ENCODE measurements around the gene CMKLR1. TPM values are rescaled to one million over a fixed set of nuclear protein-coding genes. Genes with fewer than 3 reads are reported as not detected.

CMKLR1 gene
- total and polyA plus RNA-seq, 4 donors: 0.67 to 13.7 (median 5.8) TPM

GRCh38 chr12:108373111-108373510, 34.0 kb upstream of the CMKLR1 start:
- TF ChIP-seq ATF3 (IDR thresholded peaks at IDR 0.05) (no peak), EGR1 (IDR thresholded peaks at IDR 0.05; ENCODE audit: low read depth in 2 of 2) (no peak), TAF1 (conservative IDR thresholded peaks at IDR 0.05) (no peak), YY1 (IDR thresholded peaks at IDR 0.05) (no peak), RAD21 (IDR thresholded peaks at IDR 0.05) (no peak), HNF4A (conservative IDR thresholded peaks at IDR 0.05) (no peak), CTCF (IDR thresholded peaks at IDR 0.05; ENCODE audit: low read depth, low read length, missing input control) (no peak), ZBTB33 (IDR thresholded peaks at IDR 0.05) (no peak), FOXA2 (IDR thresholded peaks at IDR 0.05) (no peak), FOXA1 (IDR thresholded peaks at IDR 0.05) (no peak), HNF4G (IDR thresholded peaks at IDR 0.05) (no peak)
- H3K4me3 ChIP-seq (ENCODE audit: low read depth in 1 of 3, low read length in 3 of 3): no peak overlapping the region
- peaks cover 4 to 27% (median 18%) of the 10 kb centered on the region in 4 donors for H3K9me3 ChIP-seq (ENCODE audit: control insufficient read depth in 4 of 4, low read length in 3 of 4)
- no peaks in the 10 kb centered on the region for H3K27me3 ChIP-seq (ENCODE audit: control insufficient read depth in 4 of 4, insufficient read depth in 4 of 4, low read length in 3 of 4)
- WGBS: 14% methylated on average over 1 of the region's 1 CpG
- H3K27ac ChIP-seq (ENCODE audit: low read depth in 1 of 2, low read length in 2 of 2): no peak overlapping the region
- no peak for DNase-seq (ENCODE audit: low spot score)
- H3K4me1 ChIP-seq (ENCODE audit: control insufficient read depth in 4 of 4, insufficient read depth in 4 of 4, low read length in 3 of 4): no peaks in the 10 kb centered on the region
- H3K36me3 ChIP-seq (ENCODE audit: control insufficient read depth in 4 of 4, insufficient read depth in 3 of 4, low read depth in 1 of 4, low read length in 3 of 4): no peaks in the 10 kb centered on the region
- no peak overlapping the region for H3K9ac ChIP-seq (ENCODE audit: low read depth in 1 of 2, low read length in 2 of 2)

- TF ChIP-seq TAF1 (conservative IDR thresholded peaks at IDR 0.05) (no peak), GABPA (IDR thresholded peaks at IDR 0.05 in 1 of 2, conservative IDR thresholded peaks at IDR 0.05 in 1 of 2) (no peak), JUND (IDR thresholded peaks at IDR 0.05) (no peak), REST (IDR thresholded peaks at IDR 0.05) (no peak), EGR1 (IDR thresholded peaks at IDR 0.05; ENCODE audit: low read depth in 2 of 2) (no peak), FOXA2 (IDR thresholded peaks at IDR 0.05) (no peak), RXRA (IDR thresholded peaks at IDR 0.05) (no peak), RAD21 (IDR thresholded peaks at IDR 0.05) (no peak), HNF4A (conservative IDR thresholded peaks at IDR 0.05) (no peak), FOXA1 (IDR thresholded peaks at IDR 0.05) (no peak), ZBTB33 (IDR thresholded peaks at IDR 0.05) (no peak), SP1 (IDR thresholded peaks at IDR 0.05) (no peak), MAX (IDR thresholded peaks at IDR 0.05) (no peak), YY1 (IDR thresholded peaks at IDR 0.05) (no peak), CTCF (IDR thresholded peaks at IDR 0.05; ENCODE audit: low read depth, low read length, missing input control) (no peak), HNF4G (IDR thresholded peaks at IDR 0.05) (no peak), ATF3 (IDR thresholded peaks at IDR 0.05) (no peak), NR2F2 (IDR thresholded peaks at IDR 0.05) (no peak)
- H3K4me3 ChIP-seq (ENCODE audit: low read depth in 1 of 3, low read length in 3 of 3): no peak overlapping the region
- H3K4me1 ChIP-seq (ENCODE audit: control insufficient read depth in 4 of 4, insufficient read depth in 4 of 4, low read length in 3 of 4): no peaks in the 10 kb centered on the region
- H3K36me3 ChIP-seq (ENCODE audit: control insufficient read depth in 4 of 4, insufficient read depth in 3 of 4, low read depth in 1 of 4, low read length in 3 of 4): no peaks in the 10 kb centered on the region
- peaks cover 4 to 27% (median 18%) of the 10 kb centered on the region in 4 donors for H3K9me3 ChIP-seq (ENCODE audit: control insufficient read depth in 4 of 4, low read length in 3 of 4)
- DNase-seq (ENCODE audit: low spot score): no peak
- H3K27me3 ChIP-seq (ENCODE audit: control insufficient read depth in 4 of 4, insufficient read depth in 4 of 4, low read length in 3 of 4): no peaks in the 10 kb centered on the region
- no peak overlapping the region for H3K9ac ChIP-seq (ENCODE audit: low read depth in 1 of 2, low read length in 2 of 2)
- H3K27ac ChIP-seq (ENCODE audit: low read depth in 1 of 2, low read length in 2 of 2): no peak overlapping the region
- 68% methylated on average over 6 of the region's 6 CpGs for WGBS
These were observed 32.8 kb upstream of the CMKLR1 start for GRCh38 chr12:108371801-108372344.

All from liver (tissue), 9 donors.